ENCODE results near the gene EYS. TPM values are rescaled to one million over a fixed set of nuclear protein-coding genes. Genes with fewer than 3 reads are reported as not detected.

Gene EYS
- total and polyA plus RNA-seq, 2 donors = 4.4 TPM; not detected in 1

DNA sequence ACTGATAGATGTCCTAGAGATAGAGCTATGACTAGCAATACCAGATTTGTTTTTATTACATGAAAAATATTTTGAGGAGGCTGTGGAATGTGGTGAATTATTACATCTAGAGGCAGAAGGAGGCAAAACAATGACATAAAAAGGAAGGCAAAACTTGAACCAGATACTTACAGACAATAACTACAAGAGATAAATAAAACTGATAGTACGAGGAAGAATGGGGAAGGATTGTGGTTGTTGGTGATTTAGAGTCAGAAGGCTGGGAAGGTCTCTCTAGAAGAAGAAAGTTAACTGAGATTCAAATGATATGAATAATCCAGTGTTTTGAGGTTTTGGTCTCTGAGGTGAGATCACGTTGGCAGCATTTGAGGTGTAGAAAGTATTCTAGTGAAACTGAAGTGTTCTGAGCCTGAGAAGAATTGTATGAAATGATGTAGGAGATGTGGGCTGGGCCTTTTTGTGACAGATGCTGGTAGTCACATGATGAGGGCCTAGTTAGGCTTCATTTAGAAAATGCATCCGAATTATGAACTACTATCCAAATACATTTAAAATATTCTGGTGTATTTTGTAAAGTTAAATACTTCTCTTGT lies 589.1 kb downstream of the EYS start:
- Histone ChIP-seq H3K27ac (ENCODE audit: low read depth) (no peak overlapping the region), H3K4me1 (ENCODE audit: insufficient read depth) (no peaks in the 10 kb centered on the region), H3K36me3 (ENCODE audit: insufficient read depth) (no peaks in the 10 kb centered on the region), H3K4me3 (ENCODE audit: low read depth, low read length) (no peak overlapping the region)
- WGBS = 85% methylated on average over 3 of the region's 3 CpGs
- no peak for DNase-seq (ENCODE audit: extremely low spot score)

DNA sequence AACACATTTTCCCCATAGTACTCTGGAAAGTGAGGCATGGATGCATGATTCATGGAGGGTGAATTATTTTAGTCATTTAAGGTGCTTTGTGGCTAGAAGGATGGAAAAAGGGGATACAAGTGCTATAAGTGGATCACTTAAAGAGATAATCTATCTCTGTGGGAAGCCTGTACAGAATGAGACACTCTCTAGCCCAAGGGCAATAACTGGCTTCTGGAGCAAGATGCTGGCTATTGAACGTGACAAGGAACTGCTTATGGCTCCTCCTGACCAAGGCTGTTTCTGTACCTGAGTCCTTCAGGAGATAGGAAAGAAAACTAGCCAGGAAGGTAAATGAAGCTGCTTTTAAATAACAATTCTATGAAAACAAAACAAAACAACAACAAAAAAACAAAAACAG lies 590.7 kb downstream of the EYS start:
- 75% methylated on average over 1 of the region's 1 CpG for WGBS
- H3K36me3 ChIP-seq (ENCODE audit: insufficient read depth) = no peaks in the 10 kb centered on the region
- DNase-seq (ENCODE audit: extremely low spot score) = no peak
- H3K27ac ChIP-seq (ENCODE audit: low read depth) = no peak overlapping the region
- no peaks in the 10 kb centered on the region for H3K4me1 ChIP-seq (ENCODE audit: insufficient read depth)
- H3K4me3 ChIP-seq (ENCODE audit: low read depth, low read length) = no peak overlapping the region

DNA sequence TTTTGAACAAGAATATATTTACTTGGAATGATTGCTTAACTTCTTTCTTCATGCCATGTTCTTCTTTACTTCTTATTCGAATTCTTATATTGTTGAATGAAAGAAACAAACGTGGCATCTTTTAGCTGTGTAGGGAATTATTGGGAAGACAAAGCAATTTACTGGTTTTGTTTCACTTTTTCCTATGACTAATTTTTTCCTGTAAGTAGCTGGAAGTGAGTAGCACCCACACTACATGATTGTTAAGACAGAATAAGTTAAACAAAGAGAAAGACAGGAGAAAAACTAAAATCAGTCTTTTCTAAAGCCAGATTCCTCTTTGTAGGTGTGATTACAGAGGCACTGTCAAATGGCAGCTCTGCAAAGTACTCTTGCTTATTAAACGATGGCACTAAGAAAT lies 593.4 kb downstream of the EYS start:
- no peak for DNase-seq (ENCODE audit: extremely low spot score)
- H3K27ac ChIP-seq (ENCODE audit: low read depth) = no peak overlapping the region
- 65% methylated on average over 3 of the region's 3 CpGs for WGBS
- H3K36me3 ChIP-seq (ENCODE audit: insufficient read depth) = no peaks in the 10 kb centered on the region
- H3K4me1 ChIP-seq (ENCODE audit: insufficient read depth) = no peaks in the 10 kb centered on the region
- no peak overlapping the region for H3K4me3 ChIP-seq (ENCODE audit: low read depth, low read length)

DNA sequence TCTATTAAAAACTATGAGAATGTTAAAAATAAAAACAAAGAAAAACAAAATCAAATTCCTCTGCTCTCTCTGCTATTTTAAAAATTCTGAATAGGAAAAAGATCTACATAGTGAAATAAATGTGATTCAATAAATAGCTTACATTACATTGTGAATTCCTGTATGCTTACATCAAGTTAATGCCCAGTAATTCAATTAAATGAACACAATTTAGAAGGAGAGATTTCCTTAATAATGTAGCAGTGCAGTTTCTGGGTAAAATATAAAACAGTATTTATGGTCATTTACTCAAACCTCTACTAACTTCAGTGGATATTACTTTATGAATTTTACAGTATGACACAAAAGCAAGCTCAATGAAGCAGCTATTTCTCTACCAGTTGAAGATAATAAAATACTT lies 594.6 kb downstream of the EYS start:
- H3K36me3 ChIP-seq (ENCODE audit: insufficient read depth) = no peaks in the 10 kb centered on the region
- H3K4me1 ChIP-seq (ENCODE audit: insufficient read depth) = no peaks in the 10 kb centered on the region
- no peak overlapping the region for H3K27ac ChIP-seq (ENCODE audit: low read depth)
- H3K4me3 ChIP-seq (ENCODE audit: low read depth, low read length) = no peak overlapping the region
- no peak for DNase-seq (ENCODE audit: extremely low spot score)

DNA sequence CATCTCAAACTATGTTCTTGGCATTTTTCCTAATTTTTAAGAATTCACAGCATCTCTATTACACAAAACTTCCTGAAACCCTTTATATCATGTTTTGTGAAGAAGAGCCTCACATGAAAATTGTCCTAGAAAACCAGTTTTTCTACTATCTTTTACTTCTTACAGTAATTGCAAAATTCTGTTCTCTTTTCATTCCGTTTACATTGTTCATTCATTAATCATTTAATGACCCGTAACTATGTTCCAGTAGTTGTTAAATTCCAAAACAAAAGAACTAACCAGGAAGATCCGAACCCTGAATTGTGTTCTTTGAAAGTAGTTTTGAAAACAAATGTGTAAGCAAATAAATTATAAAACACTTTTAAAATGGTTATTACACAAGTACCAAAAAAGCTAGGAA lies 597.0 kb downstream of the EYS start:
- Histone ChIP-seq H3K27ac (ENCODE audit: low read depth) (no peak overlapping the region), H3K36me3 (ENCODE audit: insufficient read depth) (no peaks in the 10 kb centered on the region), H3K4me3 (ENCODE audit: low read depth, low read length) (no peak overlapping the region), H3K4me1 (ENCODE audit: insufficient read depth) (no peaks in the 10 kb centered on the region)
- no peak for DNase-seq (ENCODE audit: extremely low spot score)
- 37% methylated on average over 3 of the region's 3 CpGs for WGBS

DNA sequence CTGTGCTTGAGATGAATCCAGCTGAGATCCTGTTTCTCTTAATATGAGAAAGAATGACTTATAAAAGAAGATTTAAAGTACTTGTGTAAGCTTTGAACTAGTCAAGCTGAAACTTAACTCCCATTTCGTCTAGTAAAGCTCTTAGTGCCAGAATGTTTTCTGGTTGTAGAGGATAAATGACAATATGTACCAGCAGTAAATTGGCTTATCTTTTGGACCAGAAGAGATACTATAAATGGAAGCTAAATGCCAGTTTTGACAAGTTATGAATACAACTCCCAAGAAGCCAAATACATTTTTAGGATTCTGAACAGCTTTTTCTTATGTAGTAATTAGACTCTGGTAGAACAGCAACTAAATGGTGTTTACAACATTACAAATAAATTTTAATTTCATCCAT lies 608.7 kb downstream of the EYS start:
- no peak for DNase-seq (ENCODE audit: extremely low spot score)
- Histone ChIP-seq H3K4me1 (ENCODE audit: insufficient read depth) (no peaks in the 10 kb centered on the region), H3K4me3 (ENCODE audit: low read depth, low read length) (no peak overlapping the region), H3K27ac (ENCODE audit: low read depth) (no peak overlapping the region), H3K36me3 (ENCODE audit: insufficient read depth) (no peaks in the 10 kb centered on the region)
- WGBS = 22% methylated on average over 1 of the region's 1 CpG

DNA sequence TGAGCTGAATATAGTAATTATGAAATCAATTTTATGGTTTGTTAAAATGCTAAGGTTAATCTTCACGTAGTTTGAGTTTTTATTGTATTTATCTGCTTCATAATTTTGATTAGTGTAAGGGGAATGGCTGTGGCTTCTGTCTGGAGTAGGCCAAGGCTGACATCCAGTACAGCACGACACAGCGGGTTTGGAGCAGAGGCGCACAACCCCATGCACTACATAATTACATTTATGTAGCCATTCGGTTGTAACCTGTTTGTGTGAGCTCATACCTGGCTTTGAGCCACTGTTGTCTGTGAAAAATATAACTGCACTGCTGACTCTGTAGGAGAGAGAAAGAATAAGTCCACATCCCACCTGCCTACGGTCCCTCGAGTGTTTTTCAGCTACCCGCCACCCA lies 615.5 kb downstream of the EYS start:
- 95% methylated on average over 8 of the region's 8 CpGs for WGBS
- no peaks in the 10 kb centered on the region for H3K36me3 ChIP-seq (ENCODE audit: insufficient read depth)
- no peaks in the 10 kb centered on the region for H3K4me1 ChIP-seq (ENCODE audit: insufficient read depth)
- H3K4me3 ChIP-seq (ENCODE audit: low read depth, low read length) = no peak overlapping the region
- DNase-seq (ENCODE audit: extremely low spot score) = no peak
- H3K27ac ChIP-seq (ENCODE audit: low read depth) = no peak overlapping the region

DNA sequence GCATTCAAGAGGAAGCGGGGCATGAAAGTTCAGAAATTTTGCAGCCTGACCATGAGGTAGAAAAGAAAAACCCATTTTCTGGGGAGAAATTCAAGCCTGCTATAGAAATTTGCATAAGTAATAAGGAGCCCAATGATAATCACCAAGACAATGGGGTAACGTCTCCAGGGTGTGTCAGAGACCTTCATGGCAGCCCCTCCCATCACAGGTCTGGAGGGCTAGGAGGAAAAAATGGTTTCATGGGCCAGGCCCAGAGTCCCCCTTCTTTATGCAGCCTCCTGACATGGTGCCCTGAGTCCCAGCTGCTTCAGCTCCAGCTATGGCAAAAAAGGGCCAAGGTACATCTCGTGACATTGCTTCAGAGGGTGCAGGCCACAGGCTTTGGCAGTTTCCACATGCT lies 618.5 kb downstream of the EYS start:
- no peaks in the 10 kb centered on the region for H3K36me3 ChIP-seq (ENCODE audit: insufficient read depth)
- WGBS = 95% methylated on average over 3 of the region's 3 CpGs
- H3K4me1 ChIP-seq (ENCODE audit: insufficient read depth) = no peaks in the 10 kb centered on the region
- no peak overlapping the region for H3K4me3 ChIP-seq (ENCODE audit: low read depth, low read length)
- DNase-seq (ENCODE audit: extremely low spot score) = no peak
- H3K27ac ChIP-seq (ENCODE audit: low read depth) = no peak overlapping the region

DNA sequence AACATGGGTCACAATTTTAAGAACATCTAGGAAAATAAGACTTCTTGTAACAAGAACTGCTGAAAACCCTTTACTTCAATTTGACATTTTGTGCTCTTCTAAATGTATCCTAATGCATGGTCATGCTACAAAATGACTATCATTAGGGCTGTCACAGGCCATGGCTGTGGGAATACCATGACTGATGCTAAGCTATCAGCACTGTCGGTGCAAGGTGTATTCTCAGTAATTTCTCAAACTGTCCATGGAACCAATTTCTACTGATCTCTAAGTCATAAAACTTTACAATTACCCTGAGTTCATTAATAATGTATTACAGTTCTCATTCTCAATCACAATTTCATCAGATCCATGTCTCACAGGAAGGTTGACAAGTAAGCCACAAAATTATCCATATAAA lies 625.3 kb downstream of the EYS start:
- WGBS = 95% methylated on average over 1 of the region's 1 CpG
- H3K4me1 ChIP-seq (ENCODE audit: insufficient read depth) = no peaks in the 10 kb centered on the region
- H3K27ac ChIP-seq (ENCODE audit: low read depth) = no peak overlapping the region
- no peak overlapping the region for H3K4me3 ChIP-seq (ENCODE audit: low read depth, low read length)
- no peaks in the 10 kb centered on the region for H3K36me3 ChIP-seq (ENCODE audit: insufficient read depth)
- DNase-seq (ENCODE audit: extremely low spot score) = no peak

DNA sequence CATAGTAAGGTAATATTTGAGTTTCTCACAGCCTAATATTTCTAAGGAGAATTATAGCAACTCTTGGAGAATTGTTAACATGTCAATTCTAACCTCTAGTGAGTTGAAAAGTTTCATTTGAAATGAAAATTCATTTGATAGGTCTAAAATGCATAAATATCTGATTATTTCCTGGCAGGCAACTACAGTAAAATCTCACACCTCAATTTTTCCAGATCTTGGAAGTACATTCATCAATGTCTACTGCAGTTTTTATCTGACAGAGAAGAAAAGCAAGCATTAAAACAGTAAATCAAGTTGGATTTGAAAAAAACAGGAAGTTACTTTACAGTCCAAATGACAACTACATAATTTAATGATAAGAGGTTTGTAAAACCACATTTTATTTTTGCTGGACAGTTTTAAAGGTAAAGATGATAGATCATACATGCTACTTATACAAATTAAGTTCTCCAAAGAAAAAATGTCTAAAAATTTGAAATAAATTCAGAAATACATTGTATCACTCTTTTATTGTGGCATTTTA lies 631.3 kb downstream of the EYS start:
- no peak for DNase-seq (ENCODE audit: extremely low spot score)
- Histone ChIP-seq H3K27ac (ENCODE audit: low read depth) (no peak overlapping the region), H3K36me3 (ENCODE audit: insufficient read depth) (no peaks in the 10 kb centered on the region), H3K4me1 (ENCODE audit: insufficient read depth) (no peaks in the 10 kb centered on the region), H3K4me3 (ENCODE audit: low read depth, low read length) (no peak overlapping the region)

DNA sequence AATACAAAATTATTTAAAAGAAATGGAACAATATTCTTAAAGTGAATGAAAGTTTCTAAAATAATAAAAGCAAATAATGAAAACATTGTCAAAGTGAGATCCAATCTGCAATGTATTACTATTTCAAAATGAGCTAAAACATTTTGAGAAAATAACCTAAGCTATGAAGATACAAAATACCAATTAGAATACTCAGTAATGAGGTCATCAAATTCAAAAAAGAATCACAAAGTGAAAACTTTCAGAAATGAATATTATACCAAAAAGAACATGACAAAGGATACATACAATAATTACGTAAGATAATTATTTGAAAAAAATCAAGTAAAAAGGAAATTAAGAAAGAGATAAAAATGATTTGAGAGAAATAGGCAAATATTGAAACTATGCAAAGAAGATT lies 634.5 kb downstream of the EYS start:
- no peak for DNase-seq (ENCODE audit: extremely low spot score)
- Histone ChIP-seq H3K4me3 (ENCODE audit: low read depth, low read length) (no peak overlapping the region), H3K4me1 (ENCODE audit: insufficient read depth) (no peaks in the 10 kb centered on the region), H3K27ac (ENCODE audit: low read depth) (no peak overlapping the region), H3K36me3 (ENCODE audit: insufficient read depth) (no peaks in the 10 kb centered on the region)
- over 99% methylated on average over 1 of the region's 1 CpG for WGBS

DNA sequence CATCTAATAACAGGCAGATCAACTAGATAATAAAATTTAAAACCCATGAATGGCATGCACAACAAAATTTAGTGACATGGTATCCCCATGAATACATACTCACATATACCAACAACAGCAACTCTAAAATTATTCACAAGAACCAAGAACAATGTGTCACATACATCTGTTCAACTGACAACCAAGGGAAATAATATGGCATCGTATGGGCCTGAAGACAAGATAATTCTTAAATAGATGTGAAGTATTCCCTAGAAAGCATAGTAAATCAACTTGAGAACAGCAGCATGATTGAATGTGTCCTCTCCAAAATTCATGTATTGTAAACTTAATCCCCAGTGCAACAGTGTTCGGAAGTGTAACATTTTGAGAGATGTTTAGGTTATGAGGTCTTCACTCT lies 635.5 kb downstream of the EYS start:
- Histone ChIP-seq H3K4me1 (ENCODE audit: insufficient read depth) (no peaks in the 10 kb centered on the region), H3K27ac (ENCODE audit: low read depth) (no peak overlapping the region), H3K4me3 (ENCODE audit: low read depth, low read length) (no peak overlapping the region), H3K36me3 (ENCODE audit: insufficient read depth) (no peaks in the 10 kb centered on the region)
- DNase-seq (ENCODE audit: extremely low spot score) = no peak
- 90% methylated on average over 2 of the region's 2 CpGs for WGBS

DNA sequence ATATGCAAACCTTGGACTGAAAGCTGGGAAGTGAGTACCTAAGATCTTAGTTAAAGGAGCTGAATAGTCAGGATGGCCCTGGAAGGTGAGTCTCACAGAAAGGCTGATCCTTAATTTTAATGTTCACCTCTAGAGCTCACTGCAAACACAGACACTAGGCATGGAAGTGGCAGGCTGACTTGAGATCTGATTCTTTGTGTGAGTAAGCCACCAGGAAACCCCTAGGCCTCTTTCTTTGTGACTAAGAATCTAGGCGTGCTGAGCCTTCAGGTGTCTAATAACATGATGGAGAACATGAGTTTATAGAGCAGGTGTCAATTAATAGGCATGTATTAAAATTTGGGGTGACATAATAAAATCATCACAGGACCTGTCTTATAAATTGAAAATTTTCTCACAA lies 642.2 kb downstream of the EYS start:
- Histone ChIP-seq H3K36me3 (ENCODE audit: insufficient read depth) (no peaks in the 10 kb centered on the region), H3K4me3 (ENCODE audit: low read depth, low read length) (no peak overlapping the region), H3K4me1 (ENCODE audit: insufficient read depth) (no peaks in the 10 kb centered on the region), H3K27ac (ENCODE audit: low read depth) (no peak overlapping the region)
- WGBS = 93% methylated on average over 1 of the region's 1 CpG
- DNase-seq (ENCODE audit: extremely low spot score) = no peak

DNA sequence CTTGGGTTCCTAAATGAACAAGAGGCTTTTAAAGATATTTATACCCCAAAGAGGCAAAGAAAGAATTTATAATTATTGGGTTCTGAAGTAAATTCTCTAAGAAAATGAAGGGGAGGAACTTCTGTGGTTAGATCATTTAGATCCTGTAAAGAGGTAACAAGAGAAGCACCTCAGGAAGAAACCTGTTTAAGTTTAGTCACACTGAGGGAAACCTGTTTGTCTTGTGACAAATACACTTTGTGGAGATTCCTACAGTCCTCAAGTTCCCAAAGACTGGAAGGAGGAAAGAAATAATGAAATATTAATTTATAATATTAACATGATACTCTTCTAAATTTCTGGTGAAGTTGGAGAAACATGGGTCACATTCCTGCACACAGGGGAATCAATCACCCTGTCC lies 647.5 kb downstream of the EYS start:
- H3K4me3 ChIP-seq (ENCODE audit: low read depth, low read length) = no peak overlapping the region
- H3K27ac ChIP-seq (ENCODE audit: low read depth) = no peak overlapping the region
- no peak for DNase-seq (ENCODE audit: extremely low spot score)
- no peaks in the 10 kb centered on the region for H3K36me3 ChIP-seq (ENCODE audit: insufficient read depth)
- H3K4me1 ChIP-seq (ENCODE audit: insufficient read depth) = no peaks in the 10 kb centered on the region

DNA sequence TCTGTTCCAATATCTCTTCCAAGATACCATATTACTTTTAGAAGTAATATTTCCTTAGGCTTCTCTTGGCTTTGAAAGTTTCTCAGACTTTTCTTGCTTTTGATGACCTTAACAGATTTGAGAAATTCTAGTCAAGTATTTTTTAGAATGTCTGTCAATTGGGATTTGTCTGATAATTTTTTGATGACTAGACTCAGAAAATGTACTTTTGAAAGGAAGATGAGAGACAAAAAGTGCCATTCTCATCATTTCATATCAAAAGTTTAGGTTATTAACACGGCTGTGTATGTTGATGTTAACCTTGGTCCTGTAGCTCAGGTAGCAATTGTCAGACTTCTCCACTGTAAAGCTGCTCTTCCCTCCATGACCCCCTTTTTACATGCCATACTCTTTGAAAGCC lies 651.5 kb downstream of the EYS start:
- Histone ChIP-seq H3K4me1 (ENCODE audit: insufficient read depth) (no peaks in the 10 kb centered on the region), H3K36me3 (ENCODE audit: insufficient read depth) (no peaks in the 10 kb centered on the region), H3K4me3 (ENCODE audit: low read depth, low read length) (no peak overlapping the region), H3K27ac (ENCODE audit: low read depth) (no peak overlapping the region)
- WGBS = 94% methylated on average over 1 of the region's 1 CpG
- no peak for DNase-seq (ENCODE audit: extremely low spot score)

Measured in urinary bladder (tissue), 4 donors.